SK-N-SH treated with all-trans-retinoic acid at 6 μM for 48 hours (cell line): ENCODE data around the gene TUT4.

Experiments used
- ATAC-seq: fragments of 200-7000 bp; cut with Tn5 transposase; 3 replicates; pipeline ENCODE4 v1.9.1; 2020; ENCODE audit warnings: mild to moderate bottlenecking, moderate library complexity
- ARNTL ChIP-seq: fragments of 450-650 bp; formaldehyde crosslinking; IDR thresholded peaks from 2 replicates; pipeline ENCODE4 v1.5.0; 2020; ENCODE audit warnings: low read depth, mild to moderate bottlenecking, moderate library complexity, borderline replicate concordance
- BACH2 ChIP-seq: fragments of 250-450 bp; sonication (Bioruptor Pico); IDR thresholded peaks from 2 replicates; pipeline ENCODE4 v1.9.0; 2021; ENCODE audit warnings: mild to moderate bottlenecking, borderline replicate concordance
- CSDC2 ChIP-seq: fragments of 250-450 bp; sonication (Bioruptor Pico); IDR thresholded peaks from 2 replicates; pipeline ENCODE4 v1.5.0; 2020; ENCODE audit warnings: mild to moderate bottlenecking, moderate library complexity
- CSRNP3 ChIP-seq: fragments of 250-450 bp; sonication (Bioruptor Pico); IDR thresholded peaks from 2 replicates; pipeline ENCODE4 v1.5.1; 2021; ENCODE audit warnings: mild to moderate bottlenecking, moderate library complexity
- ESRRG ChIP-seq: fragments of 250-450 bp; sonication (Bioruptor Pico); IDR thresholded peaks from 2 replicates; pipeline ENCODE4 v1.6.1; 2021; ENCODE audit warnings: mild to moderate bottlenecking
- GLIS3 ChIP-seq: fragments of 250-450 bp; sonication (Bioruptor Pico); IDR thresholded peaks from 2 replicates; pipeline ENCODE4 v1.5.0; 2020; ENCODE audit warnings: mild to moderate bottlenecking, moderate library complexity
- ISL1 ChIP-seq: fragments of 250-450 bp; sonication (Bioruptor Pico); IDR thresholded peaks from 2 replicates; pipeline ENCODE4 v2.1.2; 2022; ENCODE audit warnings: mild to moderate bottlenecking, moderate library complexity
- PATZ1 ChIP-seq: fragments of 250-450 bp; sonication (Bioruptor Pico); IDR thresholded peaks from 2 replicates; pipeline ENCODE4 v1.8.0; 2020; ENCODE audit warnings: mild to moderate bottlenecking, moderate library complexity, borderline replicate concordance
- POU6F1 ChIP-seq: fragments of 250-450 bp; sonication (Bioruptor Pico); IDR thresholded peaks from 2 replicates; pipeline ENCODE4 v1.8.0; 2021; ENCODE audit warnings: low read depth, mild to moderate bottlenecking, moderate library complexity, borderline replicate concordance
- PPARA ChIP-seq: fragments of 250-450 bp; sonication (Bioruptor Pico); IDR thresholded peaks from 2 replicates; pipeline ENCODE4 v1.5.0; 2020; ENCODE audit warnings: mild to moderate bottlenecking, borderline replicate concordance
- RARB ChIP-seq: fragments of 250-450 bp; sonication (Bioruptor Pico); IDR thresholded peaks from 2 replicates; pipeline ENCODE4 v1.8.0; 2021; ENCODE audit warnings: mild to moderate bottlenecking, moderate library complexity
- TCF4 ChIP-seq: fragments of 250-450 bp; sonication (Bioruptor Pico); IDR thresholded peaks from 2 replicates; pipeline ENCODE4 v1.8.0; 2021; ENCODE audit warnings: mild to moderate bottlenecking, moderate library complexity, borderline replicate concordance
- TOX ChIP-seq: fragments of 250-450 bp; sonication (Bioruptor Pico); IDR thresholded peaks from 2 replicates; pipeline ENCODE4 v1.8.0; 2021; ENCODE audit warnings: mild to moderate bottlenecking, moderate library complexity, borderline replicate concordance
- TSHZ2 ChIP-seq: fragments of 250-450 bp; sonication (Bioruptor Pico); IDR thresholded peaks from 2 replicates; pipeline ENCODE4 v1.5.0; 2020; ENCODE audit warnings: mild to moderate bottlenecking, moderate library complexity
- ZC3H10 ChIP-seq: fragments of 250-450 bp; sonication (Bioruptor Pico); IDR thresholded peaks from 2 replicates; pipeline ENCODE4 v1.5.1; 2021; ENCODE audit warnings: mild to moderate bottlenecking, moderate library complexity
- ZFP3 ChIP-seq: fragments of 250-450 bp; sonication (Bioruptor Pico); IDR thresholded peaks from 2 replicates; pipeline ENCODE4 v1.5.0; 2020; ENCODE audit warnings: mild to moderate bottlenecking, moderate library complexity
- ZFP30 ChIP-seq: fragments of 450-650 bp; formaldehyde crosslinking; IDR thresholded peaks from 2 replicates; pipeline ENCODE4 v1.5.0; 2022; ENCODE audit warnings: mild to moderate bottlenecking, moderate library complexity
- ZNF8 ChIP-seq: fragments of 450-650 bp; formaldehyde crosslinking; IDR thresholded peaks from 2 replicates; pipeline ENCODE4 v1.5.0; 2020; ENCODE audit warnings: mild to moderate bottlenecking, moderate library complexity

The TUT4 gene

GRCh38 chr1:52427152-52427551 is 125.7 kb downstream of the TUT4 start:
- no peak; the same call in 2 of the 3 replicates for ATAC-seq
- no peak for TF ChIP-seq BACH2 (CRISPR knock-in tag)
- no peak for TF ChIP-seq PPARA (CRISPR knock-in tag)
- TF ChIP-seq ZC3H10 (CRISPR knock-in tag) = no peak
- TF ChIP-seq ISL1 (CRISPR knock-in tag) = no peak
- TF ChIP-seq TCF4 (CRISPR knock-in tag) = no peak
- no peak for TF ChIP-seq TSHZ2 (CRISPR knock-in tag)

- no peak for ATAC-seq
- TF ChIP-seq POU6F1 (CRISPR knock-in tag) (no peak), ZFP30 (no peak), ZNF8 (CRISPR knock-in tag) (no peak), TOX (CRISPR knock-in tag) (no peak), TSHZ2 (CRISPR knock-in tag) (no peak), TCF4 (CRISPR knock-in tag) (no peak), BACH2 (CRISPR knock-in tag) (no peak), ARNTL (CRISPR knock-in tag) (no peak), GLIS3 (CRISPR knock-in tag) (no peak), PATZ1 (CRISPR knock-in tag) (no peak), CSRNP3 (CRISPR knock-in tag) (no peak), RARB (CRISPR knock-in tag) (no peak), PPARA (CRISPR knock-in tag) (no peak), ZC3H10 (CRISPR knock-in tag) (no peak)
These were observed 126.5 kb downstream of the TUT4 start for GRCh38 chr1:52426371-52426770.

GRCh38 chr1:52424813-52425212 is 128.1 kb downstream of the TUT4 start:
- TF ChIP-seq ZFP30 (no peak), ZNF8 (CRISPR knock-in tag) (no peak), CSDC2 (no peak), ESRRG (CRISPR knock-in tag) (no peak)
- ATAC-seq = no peak

- TF ChIP-seq CSDC2 = no peak
- peak; percentile 88 for TF ChIP-seq ZFP3 (CRISPR knock-in tag)
- peak; percentile 51 for ATAC-seq
These were observed 128.7 kb downstream of the TUT4 start for GRCh38 chr1:52424231-52424636.
